SK-N-SH treated with all-trans-retinoic acid at 6 μM for 48 hours (cell line): ENCODE results near the gene P2RY10.
"Not testable (repeated sequence)": the region's sequence is repeated elsewhere in the genome, so short reads cannot be mapped to it uniquely, and the experiment has no call there.

Experiments used
- CREB5 ChIP-seq: fragments of 250-450 bp; sonication (Bioruptor Pico); IDR thresholded peaks from 2 replicates; pipeline ENCODE4 v1.5.1; 2020; ENCODE audit warnings: low read depth, mild to moderate bottlenecking, moderate library complexity
- PPARA ChIP-seq: fragments of 250-450 bp; sonication (Bioruptor Pico); IDR thresholded peaks from 2 replicates; pipeline ENCODE4 v1.5.0; 2020; ENCODE audit warnings: mild to moderate bottlenecking, borderline replicate concordance
- RARB ChIP-seq: fragments of 250-450 bp; sonication (Bioruptor Pico); IDR thresholded peaks from 2 replicates; pipeline ENCODE4 v1.8.0; 2021; ENCODE audit warnings: mild to moderate bottlenecking, moderate library complexity
- TCF4 ChIP-seq: fragments of 250-450 bp; sonication (Bioruptor Pico); IDR thresholded peaks from 2 replicates; pipeline ENCODE4 v1.8.0; 2021; ENCODE audit warnings: mild to moderate bottlenecking, moderate library complexity, borderline replicate concordance
- TOX ChIP-seq: fragments of 250-450 bp; sonication (Bioruptor Pico); IDR thresholded peaks from 2 replicates; pipeline ENCODE4 v1.8.0; 2021; ENCODE audit warnings: mild to moderate bottlenecking, moderate library complexity, borderline replicate concordance

DNA sequence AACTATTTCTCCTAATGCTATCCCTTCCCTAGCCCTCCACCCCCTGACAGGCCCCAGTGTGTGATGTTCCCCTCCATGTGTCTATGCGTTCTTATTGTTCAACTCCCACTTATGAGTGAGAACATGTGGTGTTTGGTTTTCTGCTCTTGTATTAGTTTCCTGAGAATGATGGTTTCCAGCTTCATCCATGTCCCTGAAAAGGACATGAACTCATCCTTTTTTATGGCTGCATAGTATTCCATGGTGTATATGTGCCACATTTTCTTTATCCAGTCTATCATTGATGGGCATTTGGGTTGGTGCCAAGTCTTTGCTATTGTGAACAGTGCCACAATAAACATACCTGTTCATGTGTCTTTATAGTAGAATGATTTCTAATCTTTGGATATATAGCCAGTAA, 62.3 kb downstream of the P2RY10 start:
- TF ChIP-seq PPARA (CRISPR knock-in tag); TOX (CRISPR knock-in tag); CREB5 (CRISPR knock-in tag); TCF4 (CRISPR knock-in tag); RARB: not testable (repeated sequence)
